ENCODE measurements around the gene WFDC8.

DNA sequence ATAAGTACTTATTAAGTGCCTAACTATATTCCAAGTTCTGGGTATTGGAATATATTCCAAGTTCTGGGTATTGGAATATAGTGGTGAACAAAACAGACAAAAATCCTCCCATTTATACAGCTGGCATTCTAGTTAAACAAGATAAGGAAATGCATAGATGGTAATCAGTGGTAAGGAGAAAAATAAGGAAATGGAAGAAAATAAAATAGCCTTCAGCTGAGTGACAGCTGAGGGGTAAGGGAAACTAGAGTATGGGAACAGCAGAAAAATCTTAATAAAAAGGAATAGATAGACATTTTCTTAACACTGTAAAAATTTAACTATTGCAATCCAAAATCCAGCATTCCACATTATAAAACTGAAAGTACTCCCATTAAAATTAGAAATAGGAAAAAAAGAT is 33.2 kb upstream of the WFDC8 start:
- TF ChIP-seq CTCF (IDR thresholded peaks at IDR 0.05) (no peak), EZH2 (IDR thresholded peaks at IDR 0.05) (no peak)
